GM12891 (cell line): Measurements from ENCODE around the gene PSMD5.

Experiments used
- DNase-seq: peaks from one replicate; pipeline ENCODE4 v3.0.0; 2011; ENCODE audit warnings: low spot score; ENCODE audit not compliant: insufficient read length
- FAIRE-seq: peaks from 2 replicates; lab custom pipeline; 2011; peaks lifted over from hg19 to GRCh38; lab: Jason Lieb, UNC
- PAX5 ChIP-seq: IDR thresholded peaks from 2 replicates; pipeline ENCODE4 v1.6.1; 2011; ENCODE audit warnings: low read length, moderate library complexity, mild to moderate bottlenecking; ENCODE audit not compliant: insufficient read depth, severe bottlenecking
- POLR2A ChIP-seq: IDR thresholded peaks from 2 replicates; pipeline ENCODE4 v1.6.1; 2011; ENCODE audit warnings: low read depth, low read length, control low read depth
- POLR2AphosphoS5 ChIP-seq: IDR thresholded peaks from 2 replicates; pipeline ENCODE4 v1.6.1; 2011; ENCODE audit warnings: low read depth, low read length, control low read depth
- POU2F2 ChIP-seq: IDR thresholded peaks from 2 replicates; pipeline ENCODE4 v1.6.1; 2011; ENCODE audit warnings: low read depth, mild to moderate bottlenecking, control low read depth, low read length, moderate library complexity
- SPI1 ChIP-seq: IDR thresholded peaks from 2 replicates; pipeline ENCODE4 v1.6.1; 2011; ENCODE audit warnings: low read depth, low read length, control low read depth
- TAF1 ChIP-seq: IDR thresholded peaks from 2 replicates; pipeline ENCODE4 v1.6.1; 2011; ENCODE audit warnings: low read depth, low read length, control low read depth

The PSMD5 gene

GRCh38 chr9:120865809-120866208 is 23.1 kb upstream of the PSMD5 start:
- TF ChIP-seq SPI1 (no peak), PAX5 (no peak), POU2F2 (no peak), POLR2AphosphoS5 (no peak), POLR2A (no peak), TAF1 (no peak)
- FAIRE-seq = no peak

GRCh38 chr9:120865176-120865575 is 22.5 kb upstream of the PSMD5 start:
- DNase-seq = no peak
- no peak for FAIRE-seq
- no peak for TF ChIP-seq SPI1

More at GRCh38 chr9:120865809-120866208, 23.1 kb upstream of the PSMD5 start:
- DNase-seq = no peak

GRCh38 chr9:120864719-120865118 is 22.0 kb upstream of the PSMD5 start:
- FAIRE-seq (no peak), DNase-seq (no peak)
- TF ChIP-seq TAF1 (no peak), POLR2A (no peak), POU2F2 (no peak), POLR2AphosphoS5 (no peak), SPI1 (no peak), PAX5 (no peak)

GRCh38 chr9:120863833-120864232 is 21.1 kb upstream of the PSMD5 start:
- TF ChIP-seq POLR2AphosphoS5 (no peak), PAX5 (no peak)
- no peak for FAIRE-seq
- DNase-seq = no peak

- FAIRE-seq (no peak), DNase-seq (no peak)
- TF ChIP-seq PAX5 (no peak), POU2F2 (no peak), POLR2A (no peak), SPI1 (no peak), TAF1 (no peak), POLR2AphosphoS5 (no peak)
These were observed 19.7 kb upstream of the PSMD5 start for GRCh38 chr9:120862452-120862851.

- FAIRE-seq (no peak), DNase-seq (no peak)
- TF ChIP-seq TAF1 (no peak), POLR2AphosphoS5 (no peak), POU2F2 (no peak), SPI1 (no peak), PAX5 (no peak), POLR2A (no peak)
These were observed 19.2 kb upstream of the PSMD5 start for GRCh38 chr9:120861935-120862334.

- FAIRE-seq = no peak
- TF ChIP-seq POU2F2 (no peak), PAX5 (no peak), SPI1 (no peak), TAF1 (no peak), POLR2AphosphoS5 (no peak), POLR2A (no peak)
- DNase-seq = no peak
These were observed 17.4 kb upstream of the PSMD5 start for GRCh38 chr9:120860083-120860482.

GRCh38 chr9:120859361-120859760 is 16.6 kb upstream of the PSMD5 start:
- TF ChIP-seq PAX5 (no peak), POLR2AphosphoS5 (no peak), TAF1 (no peak), POLR2A (no peak), SPI1 (no peak), POU2F2 (no peak)
- no peak for DNase-seq
- FAIRE-seq = no peak

GRCh38 chr9:120857902-120858301 is 15.2 kb upstream of the PSMD5 start:
- no peak for DNase-seq
- no peak for FAIRE-seq
- TF ChIP-seq PAX5 = no peak
- no peak for TF ChIP-seq POU2F2
- no peak for TF ChIP-seq TAF1
- no peak for TF ChIP-seq POLR2AphosphoS5
- no peak for TF ChIP-seq POLR2A
- no peak for TF ChIP-seq SPI1

- no peak for TF ChIP-seq PAX5
- no peak for TF ChIP-seq SPI1
- TF ChIP-seq POLR2AphosphoS5 = no peak
- TF ChIP-seq TAF1 = no peak
- no peak for TF ChIP-seq POU2F2
- no peak for TF ChIP-seq POLR2A
- no peak for FAIRE-seq
- DNase-seq = no peak
These were observed 14.8 kb upstream of the PSMD5 start for GRCh38 chr9:120857481-120857880.

- DNase-seq (no peak), FAIRE-seq (no peak)
- no peak for TF ChIP-seq TAF1
- no peak for TF ChIP-seq POLR2A
- TF ChIP-seq POLR2AphosphoS5 = no peak
- no peak for TF ChIP-seq PAX5
- no peak for TF ChIP-seq POU2F2
- no peak for TF ChIP-seq SPI1
These were observed 14.0 kb upstream of the PSMD5 start for GRCh38 chr9:120856700-120857099.
